GM03348 (cell line): Measurements from ENCODE around the gene ZNF107.
"Not testable (repeated sequence)": the region's sequence is repeated elsewhere in the genome, so short reads cannot be mapped to it uniquely, and the experiment has no call there.

Experiments used
- DNase-seq: peaks from one replicate; pipeline ENCODE4 v3.0.0; 2012; ENCODE audit warnings: low spot score

ZNF107 gene

GRCh38 chr7:64643566-64643965, 22.4 kb upstream of the ZNF107 start:
- DNase-seq, result no peak

GRCh38 chr7:64651203-64651602, 14.7 kb upstream of the ZNF107 start:
- DNase-seq, result no peak

GRCh38 chr7:64651632-64652165, 14.2 kb upstream of the ZNF107 start:
- no peak for DNase-seq

- DNase-seq, result no peak
Measured at GRCh38 chr7:64653721-64654401, 12.1 kb upstream of the ZNF107 start.

GRCh38 chr7:64654796-64655548, 11.0 kb upstream of the ZNF107 start:
- no peak for DNase-seq

- no peak for DNase-seq
Measured at GRCh38 chr7:64655811-64656210, 10.1 kb upstream of the ZNF107 start.

- DNase-seq, result no peak
Measured at GRCh38 chr7:64656489-64656888, 9.4 kb upstream of the ZNF107 start.

- not testable (repeated sequence) for DNase-seq
Measured at GRCh38 chr7:64662091-64662490, 3.8 kb upstream of the ZNF107 start.

- no peak for DNase-seq
Measured at GRCh38 chr7:64666663-64667050, 724 bp downstream of the ZNF107 start.

- DNase-seq, result no peak
Measured at GRCh38 chr7:64667311-64667710, 1.4 kb downstream of the ZNF107 start.

GRCh38 chr7:64672414-64672813, 6.5 kb downstream of the ZNF107 start:
- no peak for DNase-seq

- DNase-seq, result no peak
Measured at GRCh38 chr7:64685091-64685490, 19.2 kb downstream of the ZNF107 start.

- no peak for DNase-seq
Measured at GRCh38 chr7:64685741-64686140, 19.8 kb downstream of the ZNF107 start.

- no peak for DNase-seq
Measured at GRCh38 chr7:64686493-64687184, 20.7 kb downstream of the ZNF107 start.

GRCh38 chr7:64687249-64687648, 21.3 kb downstream of the ZNF107 start:
- no peak for DNase-seq

GRCh38 chr7:64688988-64689387, 23.1 kb downstream of the ZNF107 start:
- DNase-seq, result no peak

- DNase-seq, result no peak
Measured at GRCh38 chr7:64691831-64692230, 25.9 kb downstream of the ZNF107 start.

- not testable (repeated sequence) for DNase-seq
Measured at GRCh38 chr7:64697863-64698262, 31.9 kb downstream of the ZNF107 start.

- no peak for DNase-seq
Measured at GRCh38 chr7:64706625-64707292, 40.8 kb downstream of the ZNF107 start.

- not testable (repeated sequence) for DNase-seq
Measured at GRCh38 chr7:64717896-64718295, 52.0 kb downstream of the ZNF107 start.

GRCh38 chr7:64729089-64729848, 63.3 kb downstream of the ZNF107 start:
- DNase-seq, result no peak
